ENCODE measurements around the gene PLAC9. TPM values are rescaled to one million over a fixed set of nuclear protein-coding genes. Genes with fewer than 3 reads are reported as not detected.
A peak's percentile ranks its signal among the peaks of the same experiment; 100 is the strongest.

PLAC9 gene
- total RNA-seq, 1 donor from 2014 or later = 1.5 TPM

- FAIRE-seq (no peak), DNase-seq (ENCODE audit: low read depth) (no peak)
- Histone ChIP-seq H3K27ac (ENCODE audit: low read depth, low read length) (no peak overlapping the region), H3K4me2 (ENCODE audit: low read length) (no peak overlapping the region), H4K20me1 (ENCODE audit: insufficient read depth, low read length) (peaks cover 90% of the 10 kb centered on the region), H3K27me3 (ENCODE audit: insufficient read depth, low read length) (no peaks in the 10 kb centered on the region), H3K4me3 (ENCODE audit: insufficient read depth, low read depth, low read length) (no peak overlapping the region), H3K9ac (ENCODE audit: low read length) (no peak overlapping the region), H3K4me1 (ENCODE audit: insufficient read depth, low read length) (no peaks in the 10 kb centered on the region), H3K79me2 (ENCODE audit: insufficient read depth, low read length) (peaks cover 95% of the 10 kb centered on the region), H3K36me3 (ENCODE audit: insufficient read depth, low read length) (no peaks in the 10 kb centered on the region), H2AFZ (ENCODE audit: low read depth, low read length) (no peak overlapping the region), H3K9me3 (ENCODE audit: insufficient read depth, low read depth, low read length) (no peaks in the 10 kb centered on the region)
- no peak overlapping the region for H3K4me3 Mint-ChIP-seq (ENCODE audit: unreplicated experiment)
- H3K36me3 Mint-ChIP-seq (ENCODE audit: low read depth, unreplicated experiment) = peaks cover 6% of the 10 kb centered on the region
- no peaks in the 10 kb centered on the region for H3K27me3 Mint-ChIP-seq (ENCODE audit: low read depth, unreplicated experiment)
- TF ChIP-seq EZH2 (IDR thresholded peaks at IDR 0.05; ENCODE audit: insufficient read depth, low read length) (no peak), CTCF (IDR thresholded peaks at IDR 0.05; ENCODE audit: insufficient read depth, low read depth, low read length) (no peak)
- H3K4me1 Mint-ChIP-seq (ENCODE audit: low read depth, unreplicated experiment) = peaks cover 14% of the 10 kb centered on the region
- peak overlapping the region; percentile 47 for H3K27ac Mint-ChIP-seq (ENCODE audit: unreplicated experiment)
- peaks cover 4% of the 10 kb centered on the region for H3K9me3 Mint-ChIP-seq (ENCODE audit: unreplicated experiment)
Measured at GRCh38 chr10:80187465-80188409, 55.2 kb downstream of the PLAC9 start.

DNA sequence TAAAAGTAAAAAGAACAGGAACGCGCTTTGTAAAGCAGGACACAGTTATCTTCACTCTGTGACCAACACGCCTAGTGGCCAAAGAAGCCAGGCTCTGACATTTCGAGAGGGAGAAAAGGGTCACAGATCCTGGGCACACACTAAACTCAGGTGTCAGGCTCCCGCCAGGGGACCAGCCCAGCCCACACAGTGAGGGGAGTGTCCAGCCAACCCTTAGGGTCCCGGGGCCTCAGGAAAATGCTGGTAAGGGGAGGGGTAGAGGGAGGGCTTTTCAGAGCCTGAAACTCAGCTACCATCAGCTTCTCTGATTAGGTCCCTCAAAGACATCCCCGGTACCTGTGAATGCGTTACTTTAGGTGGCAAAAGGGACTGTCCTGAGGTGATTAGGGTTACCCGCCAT is 56.2 kb downstream of the PLAC9 start:
- H3K9me3 ChIP-seq (ENCODE audit: insufficient read depth, low read depth, low read length) = no peaks in the 10 kb centered on the region
- H4K20me1 ChIP-seq (ENCODE audit: insufficient read depth, low read length) = peaks cover 82% of the 10 kb centered on the region
- H3K27me3 ChIP-seq (ENCODE audit: insufficient read depth, low read length) = no peaks in the 10 kb centered on the region
- Mint-ChIP-seq H3K4me1 (ENCODE audit: low read depth, unreplicated experiment) (peaks cover 14% of the 10 kb centered on the region), H3K27ac (ENCODE audit: unreplicated experiment) (no peak overlapping the region), H3K27me3 (ENCODE audit: low read depth, unreplicated experiment) (no peaks in the 10 kb centered on the region), H3K9me3 (ENCODE audit: unreplicated experiment) (peaks cover 4% of the 10 kb centered on the region), H3K4me3 (ENCODE audit: unreplicated experiment) (no peak overlapping the region), H3K36me3 (ENCODE audit: low read depth, unreplicated experiment) (peaks cover 10% of the 10 kb centered on the region)
- no peaks in the 10 kb centered on the region for H3K4me1 ChIP-seq (ENCODE audit: insufficient read depth, low read length)
- DNase-seq (ENCODE audit: low read depth) = no peak
- no peak overlapping the region for H3K9ac ChIP-seq (ENCODE audit: low read length)
- H3K36me3 ChIP-seq (ENCODE audit: insufficient read depth, low read length) = no peaks in the 10 kb centered on the region
- H3K27ac ChIP-seq (ENCODE audit: low read depth, low read length) = no peak overlapping the region
- no peak overlapping the region for H3K4me2 ChIP-seq (ENCODE audit: low read length)
- no peak for FAIRE-seq
- H2AFZ ChIP-seq (ENCODE audit: low read depth, low read length) = no peak overlapping the region
- peaks cover 95% of the 10 kb centered on the region for H3K79me2 ChIP-seq (ENCODE audit: insufficient read depth, low read length)
- no peak overlapping the region for H3K4me3 ChIP-seq (ENCODE audit: insufficient read depth, low read depth, low read length)
- no peak for TF ChIP-seq CTCF (IDR thresholded peaks at IDR 0.05; ENCODE audit: insufficient read depth, low read depth, low read length)

Data from astrocyte (in vitro differentiated cells and primary cell).